ENCODE data around the gene PI16.

The PI16 gene

GRCh38 chr6:36969240-36969691 lies 14.7 kb downstream of the PI16 start:
- TF ChIP-seq TAF1 (IDR thresholded peaks at IDR 0.05; ENCODE audit: borderline replicate concordance, insufficient read depth, low read length) (no peak), FOXP2 (optimal IDR thresholded peaks at IDR 0.05; ENCODE audit: borderline replicate concordance, extremely low read depth, extremely low read length, insufficient read depth) (no peak), SIN3A (IDR thresholded peaks at IDR 0.05; ENCODE audit: borderline replicate concordance, insufficient read depth, low read length) (no peak), POLR2AphosphoS5 (IDR thresholded peaks at IDR 0.05; ENCODE audit: low read depth, low read length) (no peak), REST (IDR thresholded peaks at IDR 0.05; ENCODE audit: insufficient read depth in 1 of 2, low read depth in 2 of 2, low read length in 2 of 2) (no peak)

- TF ChIP-seq POLR2AphosphoS5 (IDR thresholded peaks at IDR 0.05; ENCODE audit: low read depth, low read length) (no peak), REST (IDR thresholded peaks at IDR 0.05; ENCODE audit: insufficient read depth in 1 of 2, low read depth in 2 of 2, low read length in 2 of 2) (no peak), TAF1 (IDR thresholded peaks at IDR 0.05; ENCODE audit: borderline replicate concordance, insufficient read depth, low read length) (no peak), SIN3A (IDR thresholded peaks at IDR 0.05; ENCODE audit: borderline replicate concordance, insufficient read depth, low read length) (no peak), FOXP2 (optimal IDR thresholded peaks at IDR 0.05; ENCODE audit: borderline replicate concordance, extremely low read depth, extremely low read length, insufficient read depth) (no peak)
These were observed 15.7 kb downstream of the PI16 start for GRCh38 chr6:36969988-36970891.

GRCh38 chr6:36970892-36971842 lies 16.6 kb downstream of the PI16 start:
- TF ChIP-seq POLR2AphosphoS5 (IDR thresholded peaks at IDR 0.05; ENCODE audit: low read depth, low read length) (no peak), REST (IDR thresholded peaks at IDR 0.05; ENCODE audit: insufficient read depth in 1 of 2, low read depth in 2 of 2, low read length in 2 of 2) (no peak), SIN3A (IDR thresholded peaks at IDR 0.05; ENCODE audit: borderline replicate concordance, insufficient read depth, low read length) (no peak), FOXP2 (optimal IDR thresholded peaks at IDR 0.05; ENCODE audit: borderline replicate concordance, extremely low read depth, extremely low read length, insufficient read depth) (no peak), TAF1 (IDR thresholded peaks at IDR 0.05; ENCODE audit: borderline replicate concordance, insufficient read depth, low read length) (no peak)

- TF ChIP-seq REST (IDR thresholded peaks at IDR 0.05; ENCODE audit: insufficient read depth in 1 of 2, low read depth in 2 of 2, low read length in 2 of 2), result no peak
- no peak for TF ChIP-seq TAF1 (IDR thresholded peaks at IDR 0.05; ENCODE audit: borderline replicate concordance, insufficient read depth, low read length)
- TF ChIP-seq SIN3A (IDR thresholded peaks at IDR 0.05; ENCODE audit: borderline replicate concordance, insufficient read depth, low read length), result no peak
- no peak for TF ChIP-seq FOXP2 (optimal IDR thresholded peaks at IDR 0.05; ENCODE audit: borderline replicate concordance, extremely low read depth, extremely low read length, insufficient read depth)
- TF ChIP-seq POLR2AphosphoS5 (IDR thresholded peaks at IDR 0.05; ENCODE audit: low read depth, low read length), result no peak
These were observed 17.6 kb downstream of the PI16 start for GRCh38 chr6:36971921-36972673.
